Esophagus squamous epithelium (tissue), 4 donors: ENCODE measurements around the gene SHISA6.

Experiments used
- CTCF ChIP-seq, 6 experiments: fragments of 450-650 bp in 4 of 6; fragments of 200-600 bp in 2 of 6; sonication (generic) in 2 of 6; IDR thresholded peaks; one replicate each; pipeline ENCODE4 v1.5.1; 2016 to 2019; ENCODE audit warnings: antibody characterized with exemption in 6 of 6, mild to moderate bottlenecking in 4 of 6, moderate library complexity in 4 of 6
- POLR2A ChIP-seq, 4 donors: fragments of 450-650 bp; IDR thresholded peaks; one replicate each; pipeline ENCODE4 v1.6.1; 2017; ENCODE audit warnings: antibody characterized with exemption in 4 of 4, mild to moderate bottlenecking in 4 of 4, moderate library complexity in 3 of 4

GRCh38 chr17:11389583-11389982 lies 148.6 kb downstream of the SHISA6 start:
- no peak for TF ChIP-seq CTCF (IDR thresholded peaks at IDR 0.05)
- no peak for TF ChIP-seq POLR2A (IDR thresholded peaks at IDR 0.05)
